Hepatic stellate cell (primary cell): ENCODE measurements around the gene USP21.
A peak's percentile ranks its signal among the peaks of the same experiment; 100 is the strongest.

Source experiments
- DNase-seq: peaks from one replicate; pipeline ENCODE4 v3.0.0; 2011; ENCODE audit warnings: low spot score

Gene USP21

GRCh38 chr1:161195171-161195570 lies 35.9 kb downstream of the USP21 start:
- no peak for DNase-seq

GRCh38 chr1:161196111-161196510 lies 36.8 kb downstream of the USP21 start:
- no peak for DNase-seq

- DNase-seq, result peak; percentile 76
Measured at GRCh38 chr1:161196521-161197451, 37.5 kb downstream of the USP21 start.

- no peak for DNase-seq
Measured at GRCh38 chr1:161197560-161198193, 38.4 kb downstream of the USP21 start.

GRCh38 chr1:161198194-161198896 lies 39.0 kb downstream of the USP21 start:
- DNase-seq, result peak; percentile 47

GRCh38 chr1:161198897-161199431 lies 39.7 kb downstream of the USP21 start, which contains the start of gene ADAMTS4:
Gene ADAMTS4, minus strand, starts transcription at chr1:161199054. Its CDS starts 427 bp downstream, at chr1:161198627.
- peak; percentile 96 for DNase-seq

GRCh38 chr1:161199506-161200139 lies 40.3 kb downstream of the USP21 start:
- no peak for DNase-seq

- DNase-seq, result no peak
Measured at GRCh38 chr1:161200421-161200991, 41.2 kb downstream of the USP21 start.

GRCh38 chr1:161200992-161201835 lies 41.9 kb downstream of the USP21 start:
- peak; percentile 64 for DNase-seq

- DNase-seq, result peak; percentile 87
Measured at GRCh38 chr1:161201836-161202712, 42.8 kb downstream of the USP21 start, which contains the start of gene NDUFS2. Gene NDUFS2, plus strand, starts transcription at chr1:161202367. Its CDS starts 19 bp downstream, at chr1:161202386.

- DNase-seq, result peak; percentile 61
Measured at GRCh38 chr1:161206411-161207140, 47.3 kb downstream of the USP21 start.

GRCh38 chr1:161207173-161207572 lies 47.9 kb downstream of the USP21 start:
- peak; percentile 75 for DNase-seq

- DNase-seq, result peak; percentile 71
Measured at GRCh38 chr1:161209790-161210409, 50.6 kb downstream of the USP21 start.

GRCh38 chr1:161214369-161214768 lies 55.1 kb downstream of the USP21 start:
- DNase-seq, result no peak

- no peak for DNase-seq
Measured at GRCh38 chr1:161215076-161215475, 55.8 kb downstream of the USP21 start, which contains the start of gene FCER1G. Gene FCER1G, plus strand, starts transcription at chr1:161215295. Its CDS starts 27 bp downstream, at chr1:161215322.
